Stimulated activated CD4-positive, alpha-beta T cell treated with anti-CD3 and anti-CD28 coated beads, Interleukin-15, amount 100 ng/mL, for 24 hours (primary cell): Measurements from ENCODE around the gene ENO4.

Experiments used
- DNase-seq: peaks from one replicate; pipeline ENCODE4 v3.0.0-alpha.2; 2020

The ENO4 gene

DNA sequence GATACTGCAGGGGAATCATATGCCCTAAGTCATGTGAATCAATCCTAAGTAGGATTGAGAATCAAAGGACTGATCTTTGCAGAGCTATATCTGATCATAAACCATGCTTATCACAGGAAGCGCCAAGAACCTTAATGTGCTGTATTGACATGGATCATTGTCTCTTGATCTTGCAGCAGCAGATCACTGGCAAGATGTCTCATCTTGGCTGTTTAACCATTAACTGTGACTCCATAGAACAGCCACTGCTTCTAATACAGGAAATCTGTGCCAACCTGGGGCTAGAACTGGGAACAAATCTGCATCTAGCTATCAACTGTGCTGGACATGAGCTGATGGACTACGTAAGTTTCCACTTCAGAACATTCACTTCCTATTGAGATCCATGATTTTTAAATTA, 21.6 kb downstream of the ENO4 start:
- no peak for DNase-seq

DNA sequence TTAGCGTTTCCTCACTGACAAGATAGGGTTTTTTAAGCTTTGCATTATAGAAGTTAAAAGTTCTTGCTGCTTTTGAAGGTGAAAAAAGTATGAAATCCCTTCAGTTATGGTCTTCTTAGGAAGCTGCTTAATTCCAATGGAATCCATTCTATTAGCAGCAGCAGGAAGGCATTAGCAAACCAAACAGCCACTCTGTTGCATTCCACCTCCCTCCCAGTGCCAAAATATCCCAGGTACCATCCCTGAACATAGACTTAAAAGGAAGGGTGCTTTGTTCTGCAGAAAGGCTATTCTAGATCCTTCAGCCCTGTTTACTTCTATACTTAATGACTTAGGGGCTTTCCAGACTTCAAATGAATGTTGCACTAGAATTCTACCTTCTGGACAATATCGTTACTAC, 23.8 kb downstream of the ENO4 start:
- no peak for DNase-seq

DNA sequence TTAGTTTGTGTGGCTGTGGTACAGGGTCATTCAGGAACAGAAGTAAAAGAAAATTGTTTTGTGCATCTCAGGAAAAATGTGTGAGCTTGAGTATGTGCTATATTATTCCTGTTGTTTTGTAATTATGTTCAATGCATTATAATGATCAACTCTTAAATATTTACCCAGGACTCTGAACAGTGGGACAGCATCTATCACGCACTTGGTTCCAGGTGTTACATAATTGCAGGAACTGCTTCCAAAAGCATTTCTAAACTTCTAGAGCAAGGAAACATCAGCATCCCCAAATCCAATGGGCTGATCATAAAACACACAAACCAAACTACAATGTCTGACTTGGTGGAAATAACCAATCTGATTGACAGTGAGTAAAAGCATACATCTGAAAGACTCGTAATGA, 26.6 kb downstream of the ENO4 start:
- DNase-seq: no peak

DNA sequence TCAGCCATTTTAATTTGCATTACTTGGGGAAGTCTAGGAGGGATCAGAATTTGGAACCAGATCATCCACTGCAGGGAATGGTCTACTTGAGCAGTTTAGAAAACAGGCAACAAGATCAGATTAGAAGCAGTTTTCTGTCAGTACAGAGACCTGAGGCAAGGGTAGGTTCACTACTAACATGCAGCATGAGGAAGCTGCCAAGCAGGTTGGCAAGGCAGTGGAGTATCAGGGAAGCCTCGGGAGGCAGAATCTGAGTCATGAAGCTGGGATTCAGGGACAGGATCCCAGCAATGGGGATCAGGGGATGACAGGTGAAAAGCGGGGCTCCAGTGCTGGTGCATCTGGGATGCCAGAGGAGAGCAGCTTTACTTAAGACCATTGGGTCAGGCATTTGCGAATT, 28.1 kb downstream of the ENO4 start:
- no peak for DNase-seq

DNA sequence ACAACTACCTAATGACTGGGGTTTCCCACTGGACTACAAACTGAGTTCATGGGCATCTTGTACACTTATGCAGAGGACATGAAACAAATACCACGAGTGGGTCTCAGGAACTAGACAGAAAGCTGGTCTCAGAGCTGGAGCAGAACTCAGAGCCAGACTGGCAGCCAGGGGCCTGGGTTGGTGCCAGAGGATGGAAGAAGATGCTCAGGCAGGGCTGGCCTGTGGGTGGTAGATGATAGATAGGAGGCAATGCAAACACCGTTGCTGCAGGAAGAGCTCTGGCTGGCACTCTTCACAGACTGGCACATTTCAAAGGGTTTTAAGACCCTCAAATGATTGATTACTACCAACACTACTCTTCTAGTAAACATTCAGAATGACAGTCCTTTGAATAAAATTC, 28.8 kb downstream of the ENO4 start:
- DNase-seq: no peak

DNA sequence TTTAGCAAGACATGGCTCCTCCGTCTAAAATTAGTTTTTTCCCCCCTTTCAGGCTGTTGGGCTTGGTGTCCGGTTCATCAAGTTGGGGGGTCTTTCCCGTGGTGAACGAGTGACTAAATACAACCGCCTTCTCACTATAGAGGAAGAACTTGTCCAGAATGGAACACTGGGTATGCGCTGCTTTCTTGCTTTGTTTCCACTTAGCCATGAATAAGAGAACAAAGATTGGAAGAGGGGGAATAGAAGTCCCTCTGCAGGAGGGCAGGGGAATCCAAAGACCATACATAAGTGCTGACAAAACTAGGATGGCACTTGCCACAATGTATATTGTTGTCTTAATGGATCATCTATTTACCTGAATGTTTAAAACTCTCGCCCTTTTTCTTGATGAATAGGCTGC, 30.5 kb downstream of the ENO4 start:
- DNase-seq: no peak

DNA sequence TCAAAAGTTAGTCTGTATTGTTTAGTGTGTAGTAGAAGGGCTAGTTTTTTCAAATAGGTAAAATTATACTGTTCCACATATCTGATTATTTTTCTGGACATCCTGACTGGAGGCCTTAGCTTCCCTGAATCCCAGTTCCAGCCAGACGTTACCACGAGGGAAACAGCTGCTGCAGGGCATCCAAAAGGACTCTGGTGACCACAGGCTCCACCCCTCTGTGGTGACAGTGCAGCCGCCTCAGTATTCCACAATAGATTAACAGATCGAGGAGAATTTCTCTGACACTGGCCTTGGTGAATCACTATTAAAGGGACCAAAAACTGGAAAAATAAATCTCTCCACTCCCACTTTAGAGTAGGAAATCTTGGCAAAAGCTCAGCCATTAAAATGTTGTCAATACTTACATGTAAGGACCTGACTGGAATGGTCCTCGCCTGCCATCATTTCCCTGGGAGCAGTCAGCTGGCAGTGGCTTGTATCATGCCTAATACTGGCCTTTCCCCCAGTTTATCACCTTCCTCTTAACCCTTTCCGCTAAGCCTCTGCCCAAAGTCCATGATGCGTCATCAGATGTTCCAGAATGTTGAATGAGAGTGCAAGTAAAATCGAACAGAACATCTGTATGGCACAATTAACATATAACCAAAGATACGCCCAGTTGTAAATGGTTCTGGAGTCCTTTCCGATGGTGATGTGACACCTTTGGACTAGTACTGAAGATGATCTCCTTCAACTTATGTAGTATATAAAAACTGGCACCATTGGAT, 31.6 kb downstream of the ENO4 start:
- no peak for DNase-seq

DNA sequence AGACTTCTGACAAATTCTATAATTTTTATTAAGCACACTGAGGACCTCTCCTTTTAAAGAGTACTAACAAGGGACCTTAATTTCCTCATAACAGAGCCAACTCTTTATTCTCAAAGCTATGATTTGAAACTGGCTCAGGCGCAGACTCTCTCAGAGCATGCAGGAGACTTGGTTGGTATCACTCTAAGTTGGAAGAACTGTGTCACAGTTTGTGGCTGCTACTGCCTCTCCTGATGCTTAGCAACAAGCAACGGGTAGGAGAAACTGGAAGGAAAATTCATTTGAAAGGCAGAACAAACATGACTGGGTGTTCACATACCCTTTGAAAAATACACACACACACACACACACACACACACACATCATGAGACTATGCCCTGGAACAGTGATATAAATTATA, 33.3 kb downstream of the ENO4 start:
- DNase-seq: no peak

DNA sequence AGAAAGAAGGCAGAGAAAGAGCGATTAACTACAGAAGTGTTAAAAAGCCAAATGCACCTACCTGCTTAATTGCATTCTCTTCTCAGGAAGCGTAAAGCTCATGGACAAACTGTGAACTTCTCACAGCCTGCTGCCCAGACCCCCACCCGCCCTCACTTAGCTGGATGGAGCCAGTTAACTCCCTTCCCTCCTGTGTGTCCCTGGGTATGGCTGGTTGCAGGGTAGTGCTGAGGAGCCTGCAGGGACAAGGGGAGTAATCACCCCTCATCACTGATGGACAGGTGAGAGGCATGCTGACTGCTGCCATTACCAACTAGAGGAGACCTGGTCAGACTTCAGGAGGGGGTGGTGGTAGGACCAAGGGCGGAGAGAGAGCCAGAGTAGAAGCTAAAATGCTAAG, 37.5 kb downstream of the ENO4 start:
- no peak for DNase-seq

DNA sequence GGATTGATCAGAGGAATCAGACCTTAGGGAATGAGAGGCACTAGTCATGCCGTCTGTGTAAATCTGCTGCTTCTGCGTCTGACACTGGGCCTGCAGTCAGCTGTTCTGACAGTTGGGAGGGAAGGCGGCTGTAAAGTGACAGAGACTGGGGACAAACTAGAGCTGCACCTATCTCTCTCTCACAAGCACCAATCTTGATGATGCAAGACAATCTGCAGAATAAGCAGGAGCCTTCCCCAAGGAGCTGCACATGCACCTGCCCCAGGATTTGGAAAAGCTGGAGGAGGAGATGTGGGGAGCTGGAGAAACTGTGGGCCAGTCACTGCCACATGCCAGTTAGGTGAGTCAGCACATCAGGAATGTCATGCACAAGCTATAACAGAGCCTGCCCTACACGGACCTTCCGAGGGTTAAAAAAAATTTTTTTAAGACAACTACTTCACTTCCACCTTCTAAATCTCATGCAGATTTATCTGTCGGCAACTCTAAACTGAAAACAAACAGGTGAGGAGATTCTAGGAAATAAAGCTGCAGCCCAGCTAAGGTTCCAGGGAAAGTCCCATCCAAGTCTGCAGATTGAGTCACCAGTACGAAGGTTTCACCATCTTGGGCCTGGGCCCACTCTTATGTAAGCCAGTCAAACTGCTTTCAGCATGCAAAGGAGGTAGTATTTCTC, 39.2 kb downstream of the ENO4 start:
- DNase-seq: no peak

DNA sequence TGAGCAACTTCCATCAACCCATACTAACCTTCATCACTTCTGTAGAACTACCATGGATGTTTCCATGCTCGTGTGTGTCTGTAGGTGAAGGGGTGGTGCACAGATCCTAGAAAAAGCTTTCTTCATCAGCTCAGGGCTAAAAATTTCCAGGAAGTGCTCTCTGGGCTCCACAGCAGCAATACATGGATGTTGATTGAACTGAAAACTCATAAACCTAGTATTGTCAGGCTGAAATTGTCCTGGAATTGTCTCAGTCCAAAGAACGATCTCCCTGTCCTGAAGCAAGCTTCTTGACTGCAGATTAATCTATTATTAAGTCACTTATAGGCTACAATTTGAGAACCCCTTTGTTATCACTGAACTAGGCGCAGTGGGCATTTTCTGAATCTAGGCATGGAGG, 39.8 kb downstream of the ENO4 start:
- no peak for DNase-seq

DNA sequence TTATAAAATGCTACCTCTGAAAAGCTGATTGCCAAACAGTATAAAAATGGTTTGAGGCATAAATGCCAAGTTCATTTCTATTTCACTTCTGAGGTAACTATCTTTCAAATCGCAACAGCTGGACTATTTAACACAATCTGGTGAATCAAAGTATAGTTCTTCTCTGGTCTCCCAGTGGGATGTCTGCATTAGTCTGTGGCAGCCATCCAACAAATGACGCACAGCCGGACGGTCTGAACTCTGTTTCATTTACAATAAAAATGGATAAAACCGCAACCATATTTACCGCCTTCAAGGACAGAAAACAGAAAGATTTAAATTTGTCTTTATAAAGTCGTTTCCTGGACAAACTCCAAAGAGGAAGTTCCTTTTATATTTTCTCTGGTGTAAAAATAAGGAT, 41.9 kb downstream of the ENO4 start:
- no peak for DNase-seq

DNA sequence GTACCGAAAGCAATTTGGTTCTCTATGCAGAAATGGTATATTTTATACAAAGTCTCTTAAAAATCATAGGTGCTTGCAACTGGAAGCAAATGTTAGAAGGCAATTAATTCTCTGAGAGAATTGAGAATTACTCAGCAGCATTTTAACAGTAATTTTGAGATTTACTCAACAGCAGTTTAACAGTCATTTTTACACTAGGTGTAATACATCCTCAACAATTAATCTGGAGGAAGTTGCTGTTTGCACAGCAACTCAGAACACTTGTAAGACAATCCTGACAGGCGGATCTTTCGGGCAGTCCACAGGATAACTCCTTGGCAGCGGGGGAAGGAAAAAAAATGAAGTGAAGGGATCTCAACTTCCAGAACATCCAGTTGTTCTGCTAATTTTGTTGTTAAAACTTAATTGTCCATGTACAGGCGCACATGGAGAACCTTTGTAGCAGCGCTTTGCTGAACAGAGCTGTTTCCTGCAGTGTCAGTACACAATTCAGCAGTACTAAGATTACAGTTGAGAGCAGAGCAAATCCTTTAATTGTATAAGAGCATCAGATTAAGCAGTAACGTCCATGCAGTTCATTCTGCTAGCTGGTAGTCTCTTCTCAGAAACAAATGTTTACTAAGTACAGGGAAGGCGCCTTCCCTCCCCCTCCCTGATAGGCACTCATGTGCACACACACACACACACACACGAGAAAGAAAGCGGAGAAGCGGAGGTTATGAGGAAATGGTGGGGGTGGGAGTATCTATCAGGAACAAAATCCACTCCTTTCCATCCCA, 43.8 kb downstream of the ENO4 start:
- no peak for DNase-seq

DNA sequence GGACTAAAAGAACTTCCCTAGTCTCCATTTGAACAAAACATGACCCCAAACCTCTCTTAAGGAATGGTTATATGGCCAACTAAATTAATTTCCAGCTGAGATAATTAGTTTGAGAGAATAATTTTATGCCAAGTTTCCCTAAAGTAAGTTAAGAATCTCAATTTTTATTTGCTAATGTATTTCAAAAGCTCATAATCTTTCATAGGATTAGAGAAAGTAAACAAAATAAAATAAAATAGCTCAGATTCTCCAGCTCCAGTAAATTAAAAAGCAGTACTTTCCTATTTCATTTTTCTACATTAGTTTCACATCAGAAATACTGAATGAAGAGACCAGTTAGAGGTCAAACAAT, 44.4 kb downstream of the ENO4 start:
- DNase-seq: no peak

DNA sequence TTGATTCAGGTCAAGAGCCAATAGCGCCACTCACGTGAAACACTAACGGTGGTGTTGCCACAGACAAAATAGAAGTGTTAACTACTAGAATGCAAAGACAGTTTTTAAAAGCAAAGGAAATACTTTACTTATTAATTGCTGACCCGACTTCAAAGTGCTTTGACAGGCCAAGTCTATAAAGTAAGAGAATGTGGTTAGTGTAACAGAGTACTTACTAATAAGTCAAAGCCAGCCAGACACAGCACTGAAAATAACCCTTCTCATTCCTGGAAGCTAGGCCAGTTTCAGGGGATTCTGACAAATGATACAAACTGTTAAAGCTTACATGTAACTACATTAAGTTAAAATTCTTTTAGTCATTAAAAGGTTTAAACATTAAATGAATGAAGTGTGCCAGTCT, 50.3 kb downstream of the ENO4 start:
- no peak for DNase-seq

DNA sequence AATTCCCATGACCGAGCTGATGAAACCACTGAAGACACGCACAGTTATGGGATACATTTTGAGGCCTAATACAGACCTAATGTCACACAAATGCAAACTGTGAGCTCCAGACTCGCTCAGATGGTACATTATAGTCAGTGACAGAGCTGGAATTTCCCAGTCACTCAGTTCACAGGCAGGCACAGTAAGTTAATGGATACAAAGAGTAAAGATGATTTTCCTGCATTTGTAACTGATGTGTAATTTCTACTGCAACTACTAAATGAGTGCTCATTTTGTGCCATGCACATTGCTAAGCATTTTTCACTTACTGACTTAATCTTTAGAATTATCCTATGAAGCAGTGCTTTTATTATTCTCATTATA, 56.5 kb downstream of the ENO4 start:
- DNase-seq: no peak

DNA sequence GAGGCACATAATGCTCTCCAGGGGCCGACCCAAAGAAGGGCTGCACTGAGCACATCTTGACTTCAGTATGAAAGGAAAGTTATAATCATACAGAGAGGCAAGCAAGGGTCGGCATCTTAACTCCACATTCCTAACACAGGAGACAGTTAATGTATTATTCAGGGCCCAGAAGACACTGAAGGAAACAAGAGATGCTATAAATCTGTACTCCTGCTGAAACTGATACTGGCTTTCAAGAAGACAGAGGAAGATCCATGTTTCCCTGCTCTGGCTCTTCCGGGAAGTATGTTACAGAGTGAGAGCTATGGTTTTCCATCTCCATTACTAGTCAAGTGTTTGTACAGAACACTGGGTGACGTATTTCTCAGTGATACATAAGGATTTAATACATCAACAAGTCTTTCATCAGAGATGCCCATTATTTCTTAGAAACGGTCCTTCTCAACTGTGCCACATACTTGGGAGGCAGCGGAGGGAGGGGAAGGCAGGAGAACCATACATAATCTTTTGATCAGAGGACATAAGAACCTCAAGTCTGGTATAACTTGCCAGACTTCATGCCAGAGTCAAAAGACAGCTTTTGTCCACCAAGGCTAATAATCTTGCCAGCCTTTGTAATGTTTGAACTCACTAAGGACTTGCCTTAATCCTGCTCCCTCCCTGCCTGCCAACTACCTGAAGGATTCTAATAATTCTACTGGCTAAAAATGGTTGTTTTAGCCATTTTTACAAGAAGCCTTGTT, 58.1 kb downstream of the ENO4 start:
- no peak for DNase-seq

DNA sequence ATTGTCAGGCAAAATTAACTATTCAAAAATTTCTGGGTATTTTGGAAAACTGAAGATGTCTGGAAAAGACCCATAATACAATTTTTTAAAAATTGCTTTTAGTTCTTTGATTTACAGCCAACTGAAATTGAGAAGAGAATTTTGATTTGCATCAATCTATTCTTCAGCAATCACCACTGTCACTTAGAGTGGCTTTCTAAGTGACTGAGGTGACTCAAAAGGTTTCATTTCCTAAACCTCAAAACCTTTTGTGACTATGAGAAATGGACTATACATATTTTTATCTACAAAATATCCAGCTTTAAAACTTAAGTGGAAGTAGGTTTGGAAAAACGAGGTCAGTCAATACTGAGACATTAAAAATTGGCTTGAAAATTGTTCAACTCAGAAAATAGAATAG, 60.0 kb downstream of the ENO4 start:
- no peak for DNase-seq

DNA sequence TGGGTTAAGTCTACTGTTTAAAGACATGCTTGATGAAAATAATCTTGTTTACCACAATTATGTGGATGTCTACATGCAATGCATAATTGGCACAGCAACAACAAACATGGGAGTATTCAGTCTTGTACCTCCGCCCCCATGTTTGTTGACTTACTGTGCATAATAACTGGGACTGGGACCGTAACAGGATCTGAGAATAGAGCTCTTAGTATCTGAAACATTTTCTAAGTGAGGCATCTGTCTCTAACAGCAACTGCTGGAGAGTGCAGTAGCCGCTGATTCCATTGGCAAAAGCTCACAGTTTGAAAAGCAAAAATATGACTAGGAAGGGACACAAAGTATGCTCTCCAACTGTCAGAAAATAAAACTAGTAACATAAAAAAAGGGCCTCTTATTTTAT, 61.6 kb downstream of the ENO4 start:
- no peak for DNase-seq

DNA sequence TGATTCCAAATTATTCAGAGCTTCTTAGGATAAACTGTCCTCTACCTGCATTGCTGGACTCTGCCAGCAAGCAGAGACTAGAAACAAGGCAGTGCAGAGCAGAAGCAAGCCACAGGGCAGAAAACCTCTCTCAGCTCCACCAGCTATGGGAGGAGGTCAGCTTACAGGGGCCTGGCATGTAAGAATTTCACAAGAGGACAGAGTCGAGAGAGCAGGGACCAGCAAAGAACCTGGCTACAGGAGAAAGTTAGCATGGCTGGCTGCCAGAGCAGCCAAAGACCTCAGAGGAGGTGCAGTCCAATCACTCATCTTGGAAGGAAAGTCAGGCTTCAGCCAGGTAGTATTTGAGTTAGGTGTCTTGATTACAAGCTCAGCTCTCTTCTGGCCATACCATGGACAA, 62.9 kb downstream of the ENO4 start:
- no peak for DNase-seq

DNA sequence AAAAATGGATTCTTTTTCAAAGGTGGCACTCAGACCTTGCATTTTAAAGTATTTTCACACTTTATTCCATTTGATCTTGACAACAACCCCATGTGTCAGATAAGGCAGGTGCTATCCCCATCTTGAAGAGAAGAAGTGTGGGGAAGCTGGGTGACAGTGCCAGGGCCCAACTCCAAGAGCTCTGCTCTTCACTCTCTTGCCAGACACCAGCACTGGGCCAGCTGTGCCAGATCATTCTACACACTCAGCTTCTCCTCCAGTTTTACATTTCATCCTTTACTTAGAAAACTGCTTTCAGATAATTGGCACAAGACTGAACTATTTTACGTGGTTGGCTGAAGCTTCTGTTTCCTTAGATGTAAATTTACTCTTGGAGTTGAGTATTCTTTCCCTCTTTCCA, 64.4 kb downstream of the ENO4 start:
- DNase-seq: no peak

DNA sequence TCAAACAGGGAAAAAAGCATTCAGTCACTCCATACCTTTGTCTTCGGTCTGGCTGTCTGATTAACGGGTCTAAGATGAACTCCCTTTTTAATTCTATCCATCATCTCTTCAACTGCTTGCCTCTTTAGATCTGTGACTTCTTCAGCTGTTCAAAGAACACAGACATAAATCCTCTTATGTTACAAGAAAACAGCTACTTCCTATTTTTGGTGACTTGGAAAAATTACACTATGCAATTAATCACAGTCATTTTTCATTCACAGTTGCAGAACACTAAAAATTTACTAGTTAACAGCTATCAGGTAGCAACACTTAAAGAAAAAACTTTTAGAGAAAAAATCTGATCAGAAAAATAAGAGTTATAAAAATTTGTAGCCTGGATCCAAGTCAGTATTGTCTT, 66.0 kb downstream of the ENO4 start:
- no peak for DNase-seq

DNA sequence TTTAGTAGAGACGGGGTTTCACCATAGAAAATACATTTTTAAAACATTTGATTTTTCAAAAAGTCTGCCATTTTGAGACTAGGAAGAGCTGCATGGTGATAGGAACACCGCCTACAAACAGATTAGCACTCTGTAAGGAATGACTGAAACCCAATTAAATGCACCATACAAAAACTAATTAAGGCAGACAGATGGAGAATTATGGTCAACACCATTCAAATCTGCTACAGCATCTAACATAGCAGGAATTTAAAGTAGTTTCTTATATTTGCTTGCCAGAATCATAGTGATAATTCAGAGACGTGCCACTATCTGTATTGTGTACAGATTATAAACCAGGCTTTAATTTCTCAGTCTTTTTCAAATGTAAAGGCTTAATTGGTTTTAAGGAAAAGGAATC, 68.2 kb downstream of the ENO4 start:
- no peak for DNase-seq

DNA sequence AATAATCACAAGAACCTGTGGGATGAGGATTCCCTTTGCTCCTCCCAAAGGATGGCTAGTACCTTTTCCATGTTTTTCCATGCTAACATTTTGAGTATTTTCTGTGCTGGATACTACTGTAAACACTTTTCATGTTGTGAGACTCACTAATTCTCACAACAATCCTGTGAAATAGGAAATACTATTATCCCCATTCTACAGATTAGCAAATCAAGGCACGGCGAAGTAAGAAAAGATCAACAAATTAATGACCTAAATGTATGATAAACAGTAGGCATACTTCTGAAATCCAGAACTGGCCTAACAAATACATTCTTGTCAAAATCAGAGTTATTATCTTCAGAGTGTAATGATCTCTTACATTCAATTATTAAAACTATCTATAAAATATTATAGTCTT, 69.3 kb downstream of the ENO4 start:
- DNase-seq: no peak
